GM18519 (cell line): ENCODE results near the gene PSMD2.
"Not testable (repeated sequence)": the region's sequence is repeated elsewhere in the genome, so short reads cannot be mapped to it uniquely, and the experiment has no call there.

Experiments
- ATAC-seq: cut with Tn5 transposase; IDR thresholded peaks from one replicate; pipeline ENCODE4 v1.9.1; 2021; ENCODE audit warnings: mild to moderate bottlenecking, moderate library complexity; ENCODE audit not compliant: unreplicated experiment, low FRiP score

Gene PSMD2

GRCh38 chr3:184337981-184338380, 38.9 kb downstream of the PSMD2 start:
- no peak for ATAC-seq

DNA sequence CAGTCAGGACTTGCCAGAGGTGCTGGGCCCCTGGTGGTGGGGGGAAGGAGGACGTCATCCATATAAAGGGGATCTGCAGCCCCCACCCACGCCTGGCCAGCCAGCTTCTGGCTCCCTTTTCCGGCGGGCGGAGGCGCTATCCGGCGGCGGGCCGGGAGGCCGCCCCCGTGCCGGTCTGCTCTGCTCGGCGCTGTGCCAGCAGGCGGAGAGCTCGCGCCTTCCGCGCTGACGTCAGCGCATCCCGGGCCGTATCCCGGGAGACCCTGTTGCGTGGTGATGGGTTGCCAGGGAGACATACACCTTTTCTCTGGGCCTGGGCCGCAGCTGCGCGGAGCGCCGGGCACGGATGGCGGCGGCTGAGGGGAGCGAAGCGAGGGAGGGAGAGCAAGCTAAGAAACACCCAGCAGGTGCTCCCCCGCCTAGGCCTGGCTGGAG, 39.5 kb downstream of the PSMD2 start:
- ATAC-seq: no peak

DNA sequence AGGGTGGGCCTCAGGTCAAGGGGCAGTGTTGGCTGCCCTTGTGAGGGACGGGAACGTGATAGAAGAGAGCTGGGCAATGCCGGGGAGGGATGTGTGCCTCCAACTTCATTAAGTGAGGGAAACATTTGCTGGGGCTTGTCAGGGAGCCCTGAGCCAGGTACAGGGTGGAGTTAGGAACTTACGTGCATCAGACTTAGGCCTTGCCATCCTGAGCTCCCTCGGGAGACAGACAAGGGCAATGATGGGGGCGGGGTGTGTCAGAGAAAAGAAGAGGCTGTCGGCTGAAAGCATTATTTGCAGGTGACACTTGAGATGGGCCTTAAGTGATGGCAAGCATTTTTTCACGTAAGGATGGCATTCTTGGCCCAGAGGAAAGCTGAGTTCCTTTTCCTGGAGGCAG, 40.0 kb downstream of the PSMD2 start:
- no peak for ATAC-seq

DNA sequence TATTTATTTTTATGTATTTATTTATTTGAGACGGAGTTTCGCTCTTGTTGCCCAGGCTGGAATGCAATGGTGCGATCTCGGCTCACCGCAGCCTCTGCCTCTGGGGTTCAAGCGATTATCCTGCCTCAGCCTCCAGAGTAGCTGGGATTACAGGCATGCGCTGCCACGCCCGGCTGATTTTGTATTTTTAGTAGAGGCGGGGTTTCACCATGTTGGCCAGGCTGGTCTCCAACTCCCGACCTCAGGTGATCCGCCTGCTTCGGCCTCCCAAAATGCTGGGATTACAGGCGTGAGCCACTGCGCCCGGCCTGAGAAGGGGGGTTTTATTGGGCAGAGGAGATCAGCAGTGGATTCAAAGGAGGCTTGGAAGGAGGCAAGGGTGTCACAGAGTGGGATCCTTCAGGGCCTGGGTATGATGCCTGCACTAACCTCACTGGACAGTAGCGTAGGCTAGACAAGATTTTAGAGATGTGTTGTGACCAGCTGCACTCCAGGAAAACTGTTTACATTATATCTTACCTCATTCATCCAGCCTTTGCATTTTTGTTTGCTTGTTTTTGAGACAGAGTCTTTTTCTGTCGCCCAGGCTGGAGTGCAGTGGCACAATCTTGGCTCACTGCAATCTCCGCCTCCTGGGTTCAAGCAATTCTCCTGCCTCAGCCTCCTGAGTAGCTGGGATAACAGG, 40.6 kb downstream of the PSMD2 start:
- not testable (repeated sequence) for ATAC-seq

- no peak for ATAC-seq
Observed at GRCh38 chr3:184341925-184342324, 42.9 kb downstream of the PSMD2 start.

GRCh38 chr3:184343200-184343876, 44.3 kb downstream of the PSMD2 start:
- no peak for ATAC-seq

DNA sequence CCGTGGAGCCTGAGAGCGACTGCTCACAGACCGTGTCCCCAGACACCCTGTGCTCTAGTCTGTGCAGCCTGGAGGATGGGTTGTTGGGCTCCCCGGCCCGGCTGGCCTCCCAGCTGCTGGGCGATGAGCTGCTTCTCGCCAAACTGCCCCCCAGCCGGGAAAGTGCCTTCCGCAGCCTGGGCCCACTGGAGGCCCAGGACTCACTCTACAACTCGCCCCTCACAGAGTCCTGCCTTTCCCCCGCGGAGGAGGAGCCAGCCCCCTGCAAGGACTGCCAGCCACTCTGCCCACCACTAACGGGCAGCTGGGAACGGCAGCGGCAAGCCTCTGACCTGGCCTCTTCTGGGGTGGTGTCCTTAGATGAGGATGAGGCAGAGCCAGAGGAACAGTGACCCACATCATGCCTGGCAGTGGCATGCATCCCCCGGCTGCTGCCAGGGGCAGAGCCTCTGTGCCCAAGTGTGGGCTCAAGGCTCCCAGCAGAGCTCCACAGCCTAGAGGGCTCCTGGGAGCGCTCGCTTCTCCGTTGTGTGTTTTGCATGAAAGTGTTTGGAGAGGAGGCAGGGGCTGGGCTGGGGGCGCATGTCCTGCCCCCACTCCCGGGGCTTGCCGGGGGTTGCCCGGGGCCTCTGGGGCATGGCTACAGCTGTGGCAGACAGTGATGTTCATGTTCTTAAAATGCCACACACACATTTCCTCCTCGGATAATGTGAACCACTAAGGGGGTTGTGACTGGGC, 45.7 kb downstream of the PSMD2 start:
- no peak for ATAC-seq

DNA sequence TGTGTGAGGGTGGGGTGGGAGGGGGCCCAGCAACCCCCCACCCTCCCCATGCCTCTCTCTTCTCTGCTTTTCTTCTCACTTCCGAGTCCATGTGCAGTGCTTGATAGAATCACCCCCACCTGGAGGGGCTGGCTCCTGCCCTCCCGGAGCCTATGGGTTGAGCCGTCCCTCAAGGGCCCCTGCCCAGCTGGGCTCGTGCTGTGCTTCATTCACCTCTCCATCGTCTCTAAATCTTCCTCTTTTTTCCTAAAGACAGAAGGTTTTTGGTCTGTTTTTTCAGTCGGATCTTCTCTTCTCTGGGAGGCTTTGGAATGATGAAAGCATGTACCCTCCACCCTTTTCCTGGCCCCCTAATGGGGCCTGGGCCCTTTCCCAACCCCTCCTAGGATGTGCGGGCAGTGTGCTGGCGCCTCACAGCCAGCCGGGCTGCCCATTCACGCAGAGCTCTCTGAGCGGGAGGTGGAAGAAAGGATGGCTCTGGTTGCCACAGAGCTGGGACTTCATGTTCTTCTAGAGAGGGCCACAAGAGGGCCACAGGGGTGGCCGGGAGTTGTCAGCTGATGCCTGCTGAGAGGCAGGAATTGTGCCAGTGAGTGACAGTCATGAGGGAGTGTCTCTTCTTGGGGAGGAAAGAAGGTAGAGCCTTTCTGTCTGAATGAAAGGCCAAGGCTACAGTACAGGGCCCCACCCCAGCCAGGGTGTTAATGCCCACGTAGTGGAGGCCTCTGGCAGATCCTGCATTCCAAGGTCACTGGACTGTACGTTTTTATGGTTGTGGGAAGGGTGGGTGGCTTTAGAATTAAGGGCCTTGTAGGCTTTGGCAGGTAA, 46.5 kb downstream of the PSMD2 start:
- no peak for ATAC-seq

GRCh38 chr3:184346480-184347190, 47.6 kb downstream of the PSMD2 start:
- ATAC-seq: no peak

- ATAC-seq: no peak
Observed at GRCh38 chr3:184347321-184348056, 48.4 kb downstream of the PSMD2 start.

DNA sequence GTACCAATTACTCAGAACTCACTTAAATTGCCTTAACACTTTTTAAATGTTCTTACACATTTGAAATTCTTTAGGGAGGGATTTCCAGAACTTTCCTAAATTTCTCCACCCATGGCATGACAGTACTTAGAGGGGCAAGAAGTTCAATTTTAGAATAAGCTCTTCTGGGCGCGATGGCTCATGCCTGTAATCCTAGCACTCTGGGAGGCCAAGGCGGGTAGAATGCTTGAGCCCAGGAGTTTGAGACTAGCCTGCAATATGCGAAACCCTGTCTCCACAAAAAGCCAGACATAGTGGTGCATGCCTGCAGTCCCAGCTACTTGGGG, 49.0 kb downstream of the PSMD2 start:
- no peak for ATAC-seq

DNA sequence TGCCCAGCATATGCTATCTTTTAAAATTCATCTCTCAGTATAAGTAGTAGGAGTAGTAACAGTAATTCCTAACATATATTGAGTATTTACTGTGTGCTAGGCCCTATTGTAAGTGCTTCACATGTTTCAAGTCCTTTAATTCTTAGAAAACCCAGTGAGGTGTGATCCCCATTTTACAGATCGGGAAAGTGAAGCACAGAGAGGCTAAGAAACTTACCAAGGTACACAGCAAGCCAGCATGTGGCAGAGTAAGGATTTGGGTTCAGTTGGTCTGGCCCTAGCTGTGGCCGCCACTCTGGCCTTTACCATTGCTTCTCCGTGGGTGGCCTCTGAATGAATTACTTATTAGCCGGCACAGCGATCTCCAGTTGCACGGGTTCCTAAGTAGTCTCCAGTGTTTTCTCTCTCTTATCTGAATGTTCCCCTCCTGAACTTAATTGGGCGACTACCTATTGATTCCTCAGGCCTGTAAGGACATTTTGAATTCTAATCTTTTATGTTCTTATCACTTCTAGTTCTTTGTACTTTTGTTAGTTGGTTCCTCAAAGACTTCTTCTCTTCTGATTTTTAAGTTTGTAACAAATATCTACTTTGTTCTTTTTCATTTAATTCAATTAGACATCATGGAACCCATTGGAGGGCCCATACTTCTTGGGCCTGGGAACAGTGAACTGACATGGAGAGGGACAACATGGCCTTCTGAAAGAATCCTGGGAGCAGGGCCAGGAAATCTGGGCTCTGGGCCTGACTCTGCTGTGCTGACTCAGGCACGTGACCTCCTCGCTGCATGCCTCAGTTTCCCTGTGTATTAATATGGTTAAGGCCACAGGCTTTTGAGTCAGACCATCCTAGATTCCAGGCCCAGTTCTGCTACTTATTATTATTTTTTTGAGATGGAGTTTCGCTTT, 50.8 kb downstream of the PSMD2 start:
- ATAC-seq: no peak

- ATAC-seq: no peak
Observed at GRCh38 chr3:184350618-184351017, 51.6 kb downstream of the PSMD2 start.

DNA sequence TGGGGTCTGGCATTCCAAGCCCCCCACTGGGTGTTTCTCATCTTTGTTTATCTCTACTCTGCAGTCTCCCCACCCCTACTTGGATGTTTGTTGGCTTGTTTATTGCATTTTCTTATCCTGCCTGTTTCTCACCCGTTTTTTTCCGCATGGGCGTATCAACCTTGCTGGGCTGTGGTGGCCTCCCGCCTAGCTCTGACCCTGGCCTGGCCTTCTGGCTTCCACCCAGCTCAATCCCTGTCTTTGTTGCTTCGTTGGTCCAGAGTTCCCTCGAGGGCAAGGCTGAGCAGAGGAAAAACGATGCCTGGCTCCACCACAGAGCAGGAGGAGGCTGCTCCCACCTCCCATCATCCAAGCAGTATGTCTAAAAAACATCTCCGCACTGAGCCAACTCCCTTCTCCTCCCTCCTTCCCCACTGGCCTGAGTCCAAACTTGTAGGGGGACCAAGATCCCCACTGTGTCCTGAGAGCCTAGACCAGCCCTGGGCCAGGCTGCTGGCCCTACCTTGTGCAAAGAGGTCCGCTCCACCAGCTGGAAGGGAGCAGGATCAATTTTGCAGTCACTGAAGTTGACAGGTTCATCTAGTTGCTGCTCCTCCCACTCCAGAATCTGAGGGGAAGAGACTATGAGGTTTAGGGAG, 52.6 kb downstream of the PSMD2 start:
- ATAC-seq: no peak

DNA sequence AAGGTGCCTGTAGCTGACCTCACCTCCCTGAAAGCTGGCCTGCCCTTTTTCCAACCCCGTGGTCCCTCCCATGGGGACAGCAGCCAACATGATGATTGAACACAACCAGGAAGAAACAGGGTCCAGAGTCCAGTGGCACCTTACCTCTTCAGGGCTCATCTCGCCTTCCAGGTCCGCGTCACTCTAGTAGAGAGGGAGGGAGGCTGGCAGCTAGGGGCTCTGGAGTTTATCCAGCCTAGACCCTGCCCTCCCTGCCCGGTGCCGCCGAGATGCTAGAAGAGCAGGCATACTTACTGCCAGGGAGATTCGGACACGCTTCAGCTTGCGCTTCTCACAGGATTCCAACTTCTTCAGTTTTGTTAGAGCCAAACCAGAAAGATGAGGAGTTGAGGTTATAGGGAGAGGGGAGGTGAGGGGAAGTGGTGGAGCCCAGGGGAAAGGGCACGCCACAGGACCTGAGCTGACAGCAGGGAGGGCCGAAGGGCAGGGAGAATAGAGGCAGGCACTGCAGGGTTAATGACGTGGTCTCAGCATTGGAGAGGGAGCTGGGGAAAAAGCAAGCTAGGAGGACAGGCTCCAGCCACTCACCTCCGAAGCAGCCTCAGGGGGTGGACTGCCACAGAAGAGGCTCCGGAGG, 53.2 kb downstream of the PSMD2 start:
- no peak for ATAC-seq

GRCh38 chr3:184352897-184353545, 54.0 kb downstream of the PSMD2 start:
- no peak for ATAC-seq

DNA sequence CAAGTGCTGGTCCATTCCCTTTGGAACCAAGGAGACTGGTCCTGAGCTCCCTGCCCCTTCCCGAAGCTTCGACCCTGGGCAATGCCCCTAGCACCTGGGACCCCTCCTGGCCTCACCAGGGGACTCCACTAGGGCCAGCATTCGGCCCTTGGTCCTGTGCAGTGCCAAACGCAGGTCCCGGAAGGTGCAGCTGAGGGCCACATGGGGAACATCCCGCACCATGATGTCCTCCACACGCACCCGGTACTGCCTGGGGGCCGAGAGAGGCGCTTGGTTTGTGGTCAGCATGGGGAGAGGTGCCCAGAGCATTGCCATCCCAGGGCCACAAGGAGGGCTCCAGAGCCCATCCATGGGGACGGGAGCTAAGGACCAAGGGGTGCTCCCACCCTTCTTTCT, 54.5 kb downstream of the PSMD2 start:
- no peak for ATAC-seq
